Measurements from ENCODE around the gene RNF133. TPM values are rescaled to one million over a fixed set of nuclear protein-coding genes. Genes with fewer than 3 reads are reported as not detected.

RNF133 gene
- polyA plus RNA-seq (2012; ENCODE audit: insufficient read length, low read depth): not detected

DNA sequence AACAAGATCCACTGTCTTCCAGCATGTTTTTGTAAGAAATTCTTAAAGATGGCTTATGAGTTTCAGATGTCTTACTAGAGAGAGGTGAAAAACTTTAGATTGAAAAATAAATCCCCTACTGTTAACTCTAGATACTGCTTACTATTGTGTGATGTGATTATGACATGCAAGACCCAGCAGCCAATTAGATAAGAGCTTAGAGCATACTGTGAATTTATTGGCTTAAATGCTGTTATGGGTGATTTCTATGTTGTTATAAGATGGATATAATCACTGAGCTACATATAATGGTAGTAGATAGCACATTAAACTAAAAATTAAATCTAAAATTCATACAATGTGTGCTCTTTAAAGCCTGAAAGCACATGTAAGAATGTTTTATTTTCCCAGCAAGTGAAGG is at the start of gene RNF133:
Gene RNF133, minus strand, starts transcription at position 101 of the 400 bp plus-strand sequence. CDS start 199 bp downstream, outside the sequence.
- TF ChIP-seq TAF1 (IDR thresholded peaks at IDR 0.05; ENCODE audit: borderline replicate concordance, insufficient read depth, low read length) (no peak), SIN3A (IDR thresholded peaks at IDR 0.05; ENCODE audit: borderline replicate concordance, insufficient read depth, low read length) (no peak), REST (IDR thresholded peaks at IDR 0.05; ENCODE audit: insufficient read depth in 1 of 2, low read depth in 2 of 2, low read length in 2 of 2) (no peak), POLR2AphosphoS5 (IDR thresholded peaks at IDR 0.05; ENCODE audit: low read depth, low read length) (no peak), FOXP2 (optimal IDR thresholded peaks at IDR 0.05; ENCODE audit: borderline replicate concordance, extremely low read depth, extremely low read length, insufficient read depth) (no peak)

GRCh38 chr7:122748195-122748594 is 49.3 kb upstream of the RNF133 start:
- TF ChIP-seq SIN3A (IDR thresholded peaks at IDR 0.05; ENCODE audit: borderline replicate concordance, insufficient read depth, low read length) (no peak), REST (IDR thresholded peaks at IDR 0.05; ENCODE audit: insufficient read depth in 1 of 2, low read depth in 2 of 2, low read length in 2 of 2) (no peak)

GRCh38 chr7:122746948-122747347 is 48.0 kb upstream of the RNF133 start:
- no peak for TF ChIP-seq POLR2AphosphoS5 (IDR thresholded peaks at IDR 0.05; ENCODE audit: low read depth, low read length)
- no peak for TF ChIP-seq REST (IDR thresholded peaks at IDR 0.05; ENCODE audit: insufficient read depth in 1 of 2, low read depth in 2 of 2, low read length in 2 of 2)
- TF ChIP-seq SIN3A (IDR thresholded peaks at IDR 0.05; ENCODE audit: borderline replicate concordance, insufficient read depth, low read length): no peak
- no peak for TF ChIP-seq TAF1 (IDR thresholded peaks at IDR 0.05; ENCODE audit: borderline replicate concordance, insufficient read depth, low read length)
- no peak for TF ChIP-seq FOXP2 (optimal IDR thresholded peaks at IDR 0.05; ENCODE audit: borderline replicate concordance, extremely low read depth, extremely low read length, insufficient read depth)

DNA sequence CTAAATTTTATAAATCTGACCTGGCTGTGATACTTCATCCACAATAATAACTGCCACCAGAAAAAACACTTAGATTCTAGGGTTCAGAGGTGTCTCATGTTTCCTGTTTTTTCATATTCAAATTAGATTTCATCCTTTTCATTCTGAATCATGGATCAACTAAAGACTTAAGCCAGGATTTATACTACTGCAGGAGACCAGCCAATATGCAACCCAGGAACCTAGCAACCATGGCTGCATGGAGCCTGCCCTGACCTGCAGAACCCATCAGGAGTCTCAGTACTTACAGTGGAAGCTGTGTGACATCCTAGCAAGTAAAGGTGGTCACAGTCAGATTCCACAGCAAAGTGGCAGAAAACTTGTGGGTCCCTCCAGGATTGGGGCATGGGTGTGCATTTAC is 44.3 kb upstream of the RNF133 start:
- TF ChIP-seq REST (IDR thresholded peaks at IDR 0.05; ENCODE audit: insufficient read depth in 1 of 2, low read depth in 2 of 2, low read length in 2 of 2) (no peak), POLR2AphosphoS5 (IDR thresholded peaks at IDR 0.05; ENCODE audit: low read depth, low read length) (no peak), FOXP2 (optimal IDR thresholded peaks at IDR 0.05; ENCODE audit: borderline replicate concordance, extremely low read depth, extremely low read length, insufficient read depth) (no peak), TAF1 (IDR thresholded peaks at IDR 0.05; ENCODE audit: borderline replicate concordance, insufficient read depth, low read length) (no peak), SIN3A (IDR thresholded peaks at IDR 0.05; ENCODE audit: borderline replicate concordance, insufficient read depth, low read length) (no peak)

DNA sequence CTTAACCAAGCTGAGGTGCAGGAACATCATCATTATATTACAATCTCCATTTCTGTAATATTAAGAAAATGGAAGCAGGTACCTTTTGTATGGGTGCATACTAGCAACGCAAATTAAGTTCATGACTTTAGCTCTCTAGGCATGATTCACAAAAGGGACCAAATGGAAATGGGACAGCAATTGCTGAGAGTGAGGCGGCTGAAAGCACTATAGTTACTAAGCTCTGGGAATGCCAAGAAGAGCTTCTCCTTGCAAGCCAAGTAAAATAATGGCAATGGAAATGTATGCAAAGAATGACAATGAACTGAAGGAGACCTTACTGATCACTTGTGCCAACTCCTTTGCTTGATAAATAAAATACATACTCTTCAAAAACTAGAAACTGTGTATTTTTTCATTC is 40.0 kb upstream of the RNF133 start:
- TF ChIP-seq FOXP2 (optimal IDR thresholded peaks at IDR 0.05; ENCODE audit: borderline replicate concordance, extremely low read depth, extremely low read length, insufficient read depth): no peak
- no peak for TF ChIP-seq SIN3A (IDR thresholded peaks at IDR 0.05; ENCODE audit: borderline replicate concordance, insufficient read depth, low read length)
- TF ChIP-seq TAF1 (IDR thresholded peaks at IDR 0.05; ENCODE audit: borderline replicate concordance, insufficient read depth, low read length): no peak
- no peak for TF ChIP-seq REST (IDR thresholded peaks at IDR 0.05; ENCODE audit: insufficient read depth in 1 of 2, low read depth in 2 of 2, low read length in 2 of 2)
- no peak for TF ChIP-seq POLR2AphosphoS5 (IDR thresholded peaks at IDR 0.05; ENCODE audit: low read depth, low read length)

Measured in PFSK-1 (cell line).